ENCODE results near the gene FBXO39. TPM values are rescaled to one million over a fixed set of nuclear protein-coding genes. Genes with fewer than 3 reads are reported as not detected.
"Not testable (repeated sequence)": the region's sequence is repeated elsewhere in the genome, so short reads cannot be mapped to it uniquely, and the experiment has no call there.

The FBXO39 gene
- total and polyA plus RNA-seq, 12 donors, result 0.13 to 0.37 (median 0.26) TPM; not detected in 9

DNA sequence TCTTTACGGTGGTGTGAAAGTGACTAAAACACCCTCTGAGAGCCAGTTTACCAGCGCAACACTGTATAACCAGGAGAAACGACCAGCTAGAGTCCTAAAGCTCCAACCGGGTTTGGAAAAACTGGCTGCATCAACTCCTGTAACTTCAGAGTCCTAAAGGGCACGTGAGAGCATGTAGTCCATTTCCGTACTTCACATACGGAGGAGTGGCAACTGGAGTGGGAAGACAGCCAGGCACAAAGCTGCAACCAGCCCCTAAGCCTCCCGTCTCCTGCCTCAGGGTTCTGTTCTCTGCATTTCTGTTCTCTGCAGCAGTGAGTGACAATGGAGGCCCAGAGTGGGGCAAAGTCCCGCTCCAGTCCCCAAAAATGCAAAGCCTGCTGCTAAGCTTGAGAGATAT lies 36.3 kb downstream of the FBXO39 start:
- Histone ChIP-seq H3K27me3 (peaks cover 0 to 12% (median 0%) of the 10 kb centered on the region in 7 donors), H3K4me3 (no peak overlapping the region), H3K36me3 (no peaks in the 10 kb centered on the region), H3K9me3 (peaks cover 0 to 11% (median 0%) of the 10 kb centered on the region in 11 donors), H3K4me1 (no peaks in the 10 kb centered on the region), H3K27ac (no peak overlapping the region)
- WGBS, 2 donors, result 62 to 64% methylated on average over 9 of the region's 9 CpGs
- DNase-seq, result no peak
- intact Hi-C loops (cut with DNase I), result no loop called here
- no peak for TF ChIP-seq CTCF (IDR thresholded peaks at IDR 0.05)
- no peak for ATAC-seq

DNA sequence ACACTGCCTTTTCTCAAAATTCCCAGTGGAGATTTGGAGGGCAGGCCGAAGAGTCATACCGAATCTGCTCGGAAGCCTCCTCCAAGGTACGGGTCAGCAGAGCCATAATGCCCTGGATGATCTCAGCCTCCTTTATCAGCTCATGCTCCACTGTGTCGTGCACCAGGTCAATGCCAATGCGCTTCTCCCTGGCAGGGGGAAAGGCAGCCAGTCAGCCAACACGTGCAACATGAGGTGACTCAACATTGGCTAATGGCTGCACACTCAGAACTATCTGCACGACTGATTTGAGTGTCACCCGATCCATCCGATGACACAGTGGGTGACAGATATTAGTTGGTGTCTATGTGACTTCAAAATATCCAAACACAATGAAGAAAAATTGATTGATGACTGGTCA lies 39.8 kb downstream of the FBXO39 start:
- DNase-seq (no peak), ATAC-seq (no peak)
- Histone ChIP-seq H3K27ac (no peak overlapping the region), H3K27me3 (peaks cover 0 to 18% (median 0%) of the 10 kb centered on the region in 7 donors), H3K4me1 (no peaks in the 10 kb centered on the region), H3K36me3 (no peaks in the 10 kb centered on the region), H3K9me3 (peaks cover 0 to 8% (median 3%) of the 10 kb centered on the region in 11 donors), H3K4me3 (no peak overlapping the region)
- intact Hi-C loops (cut with DNase I), result no loop called here
- TF ChIP-seq CTCF (IDR thresholded peaks at IDR 0.05), result no peak
- 85 to 87% methylated on average over 10 of the region's 10 CpGs for WGBS, 2 donors

- intact Hi-C loops (cut with DNase I); H3K4me3 ChIP-seq; H3K4me1 ChIP-seq; H3K36me3 ChIP-seq; ATAC-seq; H3K27ac ChIP-seq; DNase-seq: not testable (repeated sequence)
- Histone ChIP-seq H3K9me3 (peaks cover 0 to 11% (median 4%) of the 10 kb centered on the region in 11 donors), H3K27me3 (peaks cover 0 to 17% (median 0%) of the 10 kb centered on the region in 7 donors)
- 83 to 85% methylated on average over 3 of the region's 3 CpGs for WGBS, 2 donors
These were observed 40.4 kb downstream of the FBXO39 start for GRCh38 chr17:6816368-6816767.

GRCh38 chr17:6818938-6819337 lies 42.9 kb downstream of the FBXO39 start:
- Histone ChIP-seq H3K4me1 (no peaks in the 10 kb centered on the region), H3K27ac (no peak overlapping the region), H3K27me3 (peaks cover 0 to 17% (median 0%) of the 10 kb centered on the region in 7 donors), H3K9me3 (peaks cover 0 to 11% (median 4%) of the 10 kb centered on the region in 11 donors), H3K4me3 (no peak overlapping the region), H3K36me3 (no peaks in the 10 kb centered on the region)
- TF ChIP-seq CTCF (IDR thresholded peaks at IDR 0.05), result no peak
- no peak for ATAC-seq
- intact Hi-C loops (cut with DNase I), result no loop called here
- DNase-seq, result no peak
- WGBS, 2 donors, result 91 to 96% methylated on average over 3 of the region's 3 CpGs

- Histone ChIP-seq H3K36me3 (no peaks in the 10 kb centered on the region), H3K27ac (no peak overlapping the region), H3K9me3 (peaks cover 0 to 10% (median 4%) of the 10 kb centered on the region in 11 donors), H3K4me3 (no peak overlapping the region), H3K27me3 (peaks cover 0 to 31% (median 4%) of the 10 kb centered on the region in 7 donors), H3K4me1 (no peaks in the 10 kb centered on the region)
- ATAC-seq, result no peak
- no peak for DNase-seq
- no peak for TF ChIP-seq CTCF (IDR thresholded peaks at IDR 0.05)
- intact Hi-C loops (cut with DNase I), result no loop called here
These were observed 47.0 kb downstream of the FBXO39 start for GRCh38 chr17:6823011-6823442.

Data from heart right ventricle (tissue), 16 donors.